Spleen (tissue), 11 donors: ENCODE measurements around the gene GFRAL. TPM values are rescaled to one million over a fixed set of nuclear protein-coding genes. Genes with fewer than 3 reads are reported as not detected.

Experiments
- DNase-seq: peaks from one replicate; pipeline ENCODE4 v3.0.0-alpha.2; 2020
- H3K27ac ChIP-seq, 8 donors: fragments of 200-600 bp; sonication (generic) in 7 of 8; 1 replicate in 4 of 8; 2 replicates in 4 of 8; pipeline versions ENCODE4 v1.5.0 to v1.8.0; 2016 to 2021; ENCODE audit warnings: inconsistent platforms in 4 of 8, mild to moderate bottlenecking in 4 of 8, moderate library complexity in 1 of 8
- H3K27me3 ChIP-seq, 7 donors: fragments of 200-600 bp; sonication (generic) in 6 of 7; replicated peaks in 1 of 7; 1 replicate in 4 of 7; 2 replicates in 3 of 7; pipeline versions ENCODE4 v1.5.0 to v1.8.0; 2016 to 2021; ENCODE audit warnings: inconsistent platforms in 3 of 7, mild to moderate bottlenecking in 1 of 7
- H3K36me3 ChIP-seq, 6 donors: fragments of 200-600 bp; sonication (generic) in 5 of 6; 1 replicate in 4 of 6; 2 replicates in 2 of 6; pipeline versions ENCODE4 v1.5.0 to v1.8.0; 2016 to 2021; ENCODE audit warnings: inconsistent platforms in 2 of 6
- H3K4me1 ChIP-seq, 6 donors: fragments of 200-600 bp; sonication (generic) in 5 of 6; 1 replicate in 3 of 6; 2 replicates in 3 of 6; pipeline versions ENCODE4 v1.5.0 to v1.8.0; 2016 to 2021; ENCODE audit warnings: inconsistent platforms in 3 of 6
- H3K4me3 ChIP-seq, 8 donors: fragments of 200-600 bp; sonication (generic) in 7 of 8; 1 replicate in 4 of 8; 2 replicates in 4 of 8; pipeline versions ENCODE4 v1.5.0 to v1.8.0; 2016 to 2021; ENCODE audit warnings: inconsistent platforms in 4 of 8, mild to moderate bottlenecking in 4 of 8, moderate library complexity in 2 of 8
- H3K9me3 ChIP-seq, 8 donors: fragments of 200-600 bp; sonication (generic) in 7 of 8; 1 replicate in 4 of 8; 2 replicates in 4 of 8; pipeline versions ENCODE4 v1.5.0 to v1.8.0; 2016 to 2021; ENCODE audit warnings: inconsistent platforms in 4 of 8
- CTCF ChIP-seq, 11 experiments: fragments of 200-600 bp in 7 of 11; fragments of 450-650 bp in 4 of 11; sonication (generic) in 4 of 11; IDR thresholded peaks in 8 of 11; conservative IDR thresholded peaks in 3 of 11; 1 replicate in 7 of 11; 2 replicates in 4 of 11; pipeline versions ENCODE4 v1.4.0 to v1.8.0; 2016 to 2021; ENCODE audit warnings: antibody characterized with exemption in 11 of 11, inconsistent platforms in 4 of 11, mild to moderate bottlenecking in 1 of 11
- POLR2A ChIP-seq, 3 donors: fragments of 450-650 bp; IDR thresholded peaks; one replicate each; pipeline ENCODE4 v1.5.1; 2017; ENCODE audit warnings: antibody characterized with exemption in 3 of 3, mild to moderate bottlenecking in 1 of 3
- POLR2AphosphoS5 ChIP-seq, 3 donors: sonication (generic); formaldehyde crosslinking; IDR thresholded peaks; one replicate each; pipeline ENCODE4 v1.5.1; 2017; ENCODE audit warnings: antibody characterized with exemption in 3 of 3
- WGBS, 5 donors: extraction: QIAGEN DNeasy Blood & Tissue Kit in 3 of 5; methylation state at CpG; one replicate each; pipeline versions ENCODE4 v1.1.5 to v1.1.7; 2013 to 2018; 5-methylcytosine and 5-hydroxymethylcytosine counted together
- intact Hi-C: fragments of 100-400 bp; cut with DNase I; formaldehyde crosslinking; loops from one replicate; pipeline ENCODE4 v1.15.0; 2023; ENCODE audit warnings: low total_unique reads
- polyA plus RNA-seq, 3 donors: library from polyadenylated mRNA; stranded (reverse); fragments of 200-250 nt; gene quantifications; one replicate each; pipeline ENCODE4 v1.2.1, GENCODE V29; 2013
- total RNA-seq, 7 donors: library from RNA; depleted of rRNA in 3 of 7; stranded (reverse); fragments of >200 nt in 3 of 7; fragmentation: NEBNext Ultra II Directional in 4 of 7; extraction: Animal tissue kit (Norgen Biotek cat#: 25700) in 4 of 7; gene quantifications; one replicate each; pipeline versions ENCODE4 v1.1.0 to v1.2.1, GENCODE V29; 2016 to 2021
- donor health status: healthy with polysubstance abuse.
- donor health status: DM: no; HTN: no; CAD: no; lungs with moderate emphysema.
- donor health status: DM: no; HTN: no; CAD: no.
- donor health status: Bipolar disorder and iron deficiency.
- donor health status: healthy.
- donor health status: DM: no; HTN: no; CAD: no.
- donor health status: DM: yes; HTN: yes; CAD: no.

GFRAL gene
- total and polyA plus RNA-seq, 10 donors, result not detected

- WGBS, 5 donors, result 55 to 71% (median 63%) methylated on average over 2 of the region's 2 CpGs
These were observed 49.9 kb downstream of the GFRAL start for GRCh38 chr6:55377150-55377549.

GRCh38 chr6:55379471-55379870 is 52.2 kb downstream of the GFRAL start:
- no peak overlapping the region for H3K4me3 ChIP-seq
- no peaks in the 10 kb centered on the region for H3K27me3 ChIP-seq
- TF ChIP-seq CTCF (IDR thresholded peaks at IDR 0.05 in 8 of 11, conservative IDR thresholded peaks at IDR 0.05 in 3 of 11), result no peak
- TF ChIP-seq POLR2A (IDR thresholded peaks at IDR 0.05), result no peak
- H3K27ac ChIP-seq, result no peak overlapping the region
- no peak for DNase-seq
- no peaks in the 10 kb centered on the region for H3K36me3 ChIP-seq
- no peaks in the 10 kb centered on the region for H3K4me1 ChIP-seq
- H3K9me3 ChIP-seq, result peaks cover 0 to 10% (median 3%) of the 10 kb centered on the region in 8 donors
- intact Hi-C loops, result no loop called here

More at GRCh38 chr6:55377150-55377549, 49.9 kb downstream of the GFRAL start:
- no peak for TF ChIP-seq POLR2A (IDR thresholded peaks at IDR 0.05)
- no peak for TF ChIP-seq CTCF (IDR thresholded peaks at IDR 0.05 in 8 of 11, conservative IDR thresholded peaks at IDR 0.05 in 3 of 11)
- TF ChIP-seq POLR2AphosphoS5 (IDR thresholded peaks at IDR 0.05), result no peak
- intact Hi-C loops, result no loop called here
- H3K36me3 ChIP-seq, result no peaks in the 10 kb centered on the region
- peaks cover 0 to 14% (median 3%) of the 10 kb centered on the region in 8 donors for H3K9me3 ChIP-seq
- no peaks in the 10 kb centered on the region for H3K27me3 ChIP-seq
- H3K4me3 ChIP-seq, result no peak overlapping the region
- DNase-seq, result no peak
- no peak overlapping the region for H3K27ac ChIP-seq
- H3K4me1 ChIP-seq, result no peaks in the 10 kb centered on the region

- Histone ChIP-seq H3K27me3 (no peaks in the 10 kb centered on the region), H3K4me3 (no peak overlapping the region), H3K4me1 (no peaks in the 10 kb centered on the region), H3K9me3 (peaks cover 0 to 10% (median 1%) of the 10 kb centered on the region in 8 donors), H3K36me3 (no peaks in the 10 kb centered on the region), H3K27ac (no peak overlapping the region)
- TF ChIP-seq CTCF (IDR thresholded peaks at IDR 0.05 in 8 of 11, conservative IDR thresholded peaks at IDR 0.05 in 3 of 11) (no peak), POLR2AphosphoS5 (IDR thresholded peaks at IDR 0.05) (no peak), POLR2A (IDR thresholded peaks at IDR 0.05) (no peak)
- 33 to 74% (median 67%) methylated on average over 1 of the region's 1 CpG for WGBS, 5 donors
- intact Hi-C loops, result no loop called here
- DNase-seq, result no peak
These were observed 52.6 kb downstream of the GFRAL start for GRCh38 chr6:55379895-55380294.

- Histone ChIP-seq H3K4me3 (no peak overlapping the region), H3K9me3 (peaks cover 0 to 8% (median 0%) of the 10 kb centered on the region in 8 donors), H3K27ac (no peak overlapping the region), H3K4me1 (no peaks in the 10 kb centered on the region), H3K27me3 (no peaks in the 10 kb centered on the region), H3K36me3 (no peaks in the 10 kb centered on the region)
- intact Hi-C loops, result no loop called here
- WGBS, 5 donors, result 74 to 88% (median 88%) methylated on average over 3 of the region's 3 CpGs
- DNase-seq, result no peak
- no peak for TF ChIP-seq POLR2A (IDR thresholded peaks at IDR 0.05)
- no peak for TF ChIP-seq CTCF (IDR thresholded peaks at IDR 0.05 in 8 of 11, conservative IDR thresholded peaks at IDR 0.05 in 3 of 11)
- TF ChIP-seq POLR2AphosphoS5 (IDR thresholded peaks at IDR 0.05), result no peak
These were observed 60.9 kb downstream of the GFRAL start for GRCh38 chr6:55388211-55388610.
